OCI-LY1 (cell line): ENCODE results near the gene SNX18.

Source experiments
- CTCF ChIP-seq: fragments of 200-600 bp; sonication (generic), shearing (Covaris generic); IDR thresholded peaks from 2 replicates; pipeline ENCODE4 v1.5.1; 2017; ENCODE audit warnings: mild to moderate bottlenecking, antibody characterized with exemption, low read length, moderate library complexity, mixed read lengths
- EZH2 ChIP-seq: fragments of 200-600 bp; sonication (generic), shearing (Covaris generic); IDR thresholded peaks from 2 replicates; pipeline ENCODE4 v1.8.0; 2017; ENCODE audit warnings: borderline replicate concordance, mixed run types, mild to moderate bottlenecking, antibody characterized with exemption, low read length, moderate library complexity, mixed read lengths

GRCh38 chr5:54517512-54518145 lies at the start of gene SNX18:
- TF ChIP-seq CTCF, result peak; percentile 89
- no peak for TF ChIP-seq EZH2
